K562 (cell line): Measurements from ENCODE around the gene H3-3A. TPM values are rescaled to one million over a fixed set of nuclear protein-coding genes. Genes with fewer than 3 reads are reported as not detected.

Source experiments
- COPS2 ChIP-seq: fragments of 450-650 bp; conservative IDR thresholded peaks from 2 replicates; pipeline ENCODE4 v1.6.1; 2016; ENCODE audit warnings: mild to moderate bottlenecking, moderate library complexity
- CREB1 ChIP-seq, 2 experiments: sonication (generic) in 1 of 2; formaldehyde crosslinking in 1 of 2; IDR thresholded peaks; 2 replicates each; pipeline versions ENCODE4 v1.6.1 to v1.8.0; 2012 to 2022; ENCODE audit warnings: inconsistent platforms in 1 of 2, mild to moderate bottlenecking in 1 of 2, missing genetic modification reagents in 1 of 2, moderate library complexity in 1 of 2
- CTBP1 ChIP-seq: fragments of 450-650 bp; IDR thresholded peaks from 2 replicates; pipeline ENCODE4 v1.6.1; 2016; ENCODE audit warnings: borderline replicate concordance
- CTCF ChIP-seq, 3 experiments: IDR thresholded peaks in 2 of 3; conservative IDR thresholded peaks in 1 of 3; 2 replicates each; pipeline ENCODE4 v1.5.1; 2011 to 2012; ENCODE audit warnings: low read length in 3 of 3, mild to moderate bottlenecking in 3 of 3, control low read depth in 2 of 3, improper control_type of control experiment in 1 of 3, inconsistent platforms in 1 of 3, low read depth in 1 of 3, mixed read lengths in 1 of 3, moderate library complexity in 1 of 3; ENCODE audit not compliant: insufficient read depth in 2 of 3
- E2F5 ChIP-seq: sonication (generic); formaldehyde crosslinking; IDR thresholded peaks from 2 replicates; pipeline ENCODE4 v1.8.0; 2022; ENCODE audit warnings: mild to moderate bottlenecking, missing genetic modification reagents
- ELF1 ChIP-seq: fragments of 200-800 bp; sonication (Bioruptor generic); IDR thresholded peaks from 2 replicates; pipeline ENCODE4 v1.6.1; 2016; ENCODE audit warnings: missing genetic modification characterization, missing compliant biosample characterization
- HEY1 ChIP-seq: fragments of 250-450 bp; sonication (Bioruptor Pico); IDR thresholded peaks from 2 replicates; pipeline ENCODE4 v1.5.0; 2020; ENCODE audit warnings: mild to moderate bottlenecking, moderate library complexity, borderline replicate concordance
- HOMEZ ChIP-seq: fragments of 250-450 bp; sonication (Bioruptor Pico); IDR thresholded peaks from 2 replicates; pipeline ENCODE4 v1.4.0; 2020; ENCODE audit warnings: mild to moderate bottlenecking, moderate library complexity
- KDM5B ChIP-seq: fragments of 200-600 bp; sonication (generic); IDR thresholded peaks from 2 replicates; pipeline ENCODE4 v1.6.1; 2012; ENCODE audit warnings: low read depth, mild to moderate bottlenecking, moderate library complexity, low read length, control low read depth, inconsistent platforms; ENCODE audit not compliant: insufficient replicate concordance
- PRDM10 ChIP-seq: fragments of 450-650 bp; IDR thresholded peaks from 2 replicates; pipeline ENCODE4 v1.6.1; 2018; ENCODE audit not compliant: partially characterized antibody
- PYGO2 ChIP-seq: fragments of 450-650 bp; IDR thresholded peaks from 2 replicates; pipeline ENCODE4 v1.6.1; 2016; ENCODE audit warnings: mild to moderate bottlenecking, missing genetic modification characterization, moderate library complexity, missing compliant biosample characterization
- RBM34 ChIP-seq: fragments of 200-400 bp; formaldehyde crosslinking; IDR thresholded peaks from 2 replicates; pipeline ENCODE4 v1.6.1; 2018; ENCODE audit warnings: low read length, borderline replicate concordance; ENCODE audit not compliant: insufficient read depth
- TSC22D4 ChIP-seq: fragments of 450-650 bp; IDR thresholded peaks from 2 replicates; pipeline ENCODE4 v1.6.1; 2016; ENCODE audit warnings: missing genetic modification characterization, missing biosample characterization, control low read depth
- VEZF1 ChIP-seq: fragments of 200-800 bp; sonication (Bioruptor generic); IDR thresholded peaks from 2 replicates; pipeline ENCODE4 v1.6.1; 2017; ENCODE audit warnings: missing genetic modification characterization, missing compliant biosample characterization
- ZNF143 ChIP-seq: sonication (generic); formaldehyde crosslinking; IDR thresholded peaks from 2 replicates; pipeline ENCODE4 v1.9.0; 2022; ENCODE audit warnings: mild to moderate bottlenecking, missing genetic modification reagents
- ZNF445 ChIP-seq: fragments of 250-450 bp; sonication (Bioruptor Pico); IDR thresholded peaks from 2 replicates; pipeline ENCODE4 v1.4.0; 2020; ENCODE audit warnings: low read depth, mild to moderate bottlenecking, moderate library complexity
- polyA plus RNA-seq, 8 experiments: library from polyadenylated mRNA; depleted of rRNA in 4 of 8; stranded (reverse) in 5 of 8; unstranded in 3 of 8; fragments of >200 nt; fragmentation: Nextera tagmentation in 2 of 8; fragmentation: Illumina TruSeq in 1 of 8; extraction: Ambion mirVana in 2 of 8; extraction: Trizol in 1 of 8; gene quantifications; 2 replicates each; pipeline versions ENCODE4 v1.2.1 to v1.2.3, GENCODE V29; 2011 to 2014; ENCODE audit warnings: inconsistent platforms in 1 of 8, missing spikeins in 1 of 8
- total RNA-seq, 7 experiments: library from RNA; depleted of rRNA in 6 of 7; stranded (reverse); fragments of >200 nt in 6 of 7; fragmentation: Illumina TruSeq in 2 of 7; extraction: Trizol in 2 of 7; gene quantifications; 2 replicates each; pipeline versions ENCODE4 v1.2.1 to v1.2.3, GENCODE V29; 2011 to 2021; ENCODE audit warnings: low replicate concordance in 1 of 7

H3-3A gene
- total and polyA plus RNA-seq, 9 of the 15 experiments (the other 6 are each of a cell fraction or from before 2014, with no cell fraction given), result 426 to 1,083 (median 591) TPM

GRCh38 chr1:226110249-226111097 lies 48.0 kb downstream of the H3-3A start (continued):
- TF ChIP-seq ELF1, result peak; percentile 74
- TF ChIP-seq ZNF143 (CRISPR knock-in tag), result no peak
- peak; percentile 89 for TF ChIP-seq VEZF1 (CRISPR knock-in tag)
- TF ChIP-seq RBM34, result peak; percentile 37; the same call in 1 of the 2 replicates
- no peak for TF ChIP-seq CTCF (IDR thresholded peaks at IDR 0.05 in 2 of 3, conservative IDR thresholded peaks at IDR 0.05 in 1 of 3; ENCODE audit: insufficient read depth in 2 of 3, low read depth in 1 of 3, low read length in 3 of 3)
- TF ChIP-seq TSC22D4 (tag), result no peak
- TF ChIP-seq COPS2, result no peak
- no peak for TF ChIP-seq ZNF445 (CRISPR knock-in tag)
- TF ChIP-seq CREB1 (IDR thresholded peaks at IDR 0.05), result no peak
- no peak for TF ChIP-seq CREB1 (CRISPR knock-in tag; IDR thresholded peaks at IDR 0.05)
- no peak for TF ChIP-seq HEY1 (CRISPR knock-in tag)
- TF ChIP-seq HOMEZ, result no peak
- no peak for TF ChIP-seq PYGO2
- peak; percentile 27 for TF ChIP-seq PRDM10
- TF ChIP-seq KDM5B, result peak; percentile 46
- peak; percentile 34; the same call in 1 of the 2 replicates for TF ChIP-seq CTBP1
- no peak for TF ChIP-seq E2F5
